DMS53 treated with DMSO at 0.1 percent for 48 hours (cell line): ENCODE results near the gene ADGRD1.

Source experiments
- DNase-seq: peaks from one replicate; lab custom pipeline; 2025; ENCODE audit not compliant: unreplicated experiment; lab: John Stamatoyannopoulos, UW

ADGRD1 gene

GRCh38 chr12:131020326-131021153 is 66.8 kb downstream of the ADGRD1 start:
- no peak for DNase-seq

GRCh38 chr12:131021154-131021541 is 67.4 kb downstream of the ADGRD1 start:
- no peak for DNase-seq

DNA sequence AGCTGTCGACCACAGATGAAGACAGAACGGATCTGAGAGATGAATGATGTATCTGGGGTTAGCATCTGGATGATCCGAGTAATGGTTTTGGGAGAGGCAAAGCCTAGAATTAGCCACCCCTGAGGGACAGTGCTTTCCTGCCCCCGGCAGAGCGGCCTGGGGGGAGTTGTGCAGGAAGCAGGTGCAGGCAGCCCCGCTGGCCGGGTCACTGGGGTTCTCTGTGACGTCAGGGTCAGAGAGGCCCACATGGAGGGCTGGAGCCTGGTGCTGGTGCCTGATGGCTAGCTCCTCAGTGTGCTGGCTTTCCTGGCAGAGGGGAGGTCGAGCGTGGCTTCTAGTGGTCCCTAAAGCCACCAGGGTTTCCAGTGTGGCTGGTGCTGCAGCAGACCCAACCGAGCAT is 70.3 kb downstream of the ADGRD1 start:
- no peak for DNase-seq

- DNase-seq = no peak
Observed at GRCh38 chr12:131024721-131025120, 71.0 kb downstream of the ADGRD1 start.

DNA sequence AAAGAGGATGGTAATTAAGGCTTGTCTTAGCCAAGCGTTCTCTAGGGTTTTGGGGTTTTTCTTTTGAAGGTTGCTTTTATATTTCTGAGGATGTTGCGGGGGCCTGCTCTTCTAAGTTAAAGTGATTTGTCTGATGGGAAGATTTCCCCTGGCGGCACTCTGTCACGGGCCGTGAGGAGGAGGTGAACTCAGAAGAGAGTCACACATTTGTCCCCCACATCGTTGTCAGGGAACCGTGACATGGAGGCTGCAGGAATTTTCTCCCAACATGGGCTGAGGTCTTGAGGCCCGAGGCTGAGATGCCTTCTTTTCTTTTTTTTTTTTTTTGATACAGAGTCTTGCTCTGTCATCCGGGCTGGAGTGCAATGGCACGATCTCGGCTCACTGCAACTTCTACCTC is 71.5 kb downstream of the ADGRD1 start:
- DNase-seq = no peak

DNA sequence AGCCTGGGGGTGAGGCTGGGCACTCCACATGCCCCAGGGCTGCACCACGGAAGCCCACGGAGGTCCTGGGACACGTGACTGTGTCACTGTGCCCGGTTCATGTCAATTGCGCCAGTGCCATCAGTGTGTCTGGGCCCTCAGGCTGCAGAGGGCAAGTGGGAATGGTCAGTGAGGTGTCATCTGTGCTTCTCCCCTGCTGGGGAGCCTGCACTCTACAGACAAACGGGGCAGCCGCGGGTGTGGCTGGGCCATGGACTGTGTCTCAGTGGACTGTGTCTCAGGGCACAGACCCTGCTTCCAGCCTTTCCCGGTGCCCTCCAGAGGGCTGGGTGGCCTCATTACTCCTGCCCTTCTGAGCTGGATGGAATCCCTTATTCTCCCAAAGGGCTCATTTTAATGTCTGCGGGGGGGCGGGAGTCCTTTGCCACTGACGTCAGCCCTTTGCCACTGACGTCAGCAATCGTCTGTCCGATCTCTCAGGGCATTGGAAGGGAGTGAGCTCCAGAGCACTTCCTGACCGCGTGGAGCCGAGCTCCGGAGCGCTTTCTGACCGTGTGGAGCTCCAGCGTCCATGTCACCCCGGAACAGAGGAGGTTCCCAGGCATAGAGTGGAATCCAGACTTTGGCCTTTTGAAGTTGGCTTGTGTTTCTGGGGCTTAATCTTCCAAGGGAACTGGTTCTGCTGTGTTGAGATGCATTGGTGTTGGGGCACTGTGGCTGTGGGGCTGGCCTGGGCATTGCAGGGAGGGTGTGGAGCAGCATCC is 72.4 kb downstream of the ADGRD1 start:
- peak; percentile 58 for DNase-seq

DNA sequence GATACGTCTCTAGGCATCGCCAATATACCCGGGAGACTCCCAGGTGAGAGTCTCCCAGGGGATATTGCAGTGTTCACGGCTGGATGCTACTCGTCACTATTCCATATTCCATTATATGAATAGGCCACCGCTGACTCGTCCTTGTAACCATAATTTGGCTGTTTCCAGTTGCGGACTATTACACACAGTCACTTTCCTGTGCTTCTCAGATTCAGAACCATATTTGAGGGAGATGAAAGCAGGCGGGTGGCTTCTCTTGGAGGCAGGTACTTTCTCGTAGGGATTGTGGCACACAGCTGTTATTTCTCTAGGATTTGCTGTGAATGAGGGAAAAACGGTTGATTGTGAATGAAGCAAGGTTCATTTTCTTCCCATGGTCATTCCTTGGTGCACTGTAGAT is 73.0 kb downstream of the ADGRD1 start:
- DNase-seq = no peak

GRCh38 chr12:131027264-131027663 is 73.6 kb downstream of the ADGRD1 start:
- peak; percentile 43 for DNase-seq

- peak; percentile 90 for DNase-seq
Observed at GRCh38 chr12:131027876-131028586, 74.3 kb downstream of the ADGRD1 start.

DNA sequence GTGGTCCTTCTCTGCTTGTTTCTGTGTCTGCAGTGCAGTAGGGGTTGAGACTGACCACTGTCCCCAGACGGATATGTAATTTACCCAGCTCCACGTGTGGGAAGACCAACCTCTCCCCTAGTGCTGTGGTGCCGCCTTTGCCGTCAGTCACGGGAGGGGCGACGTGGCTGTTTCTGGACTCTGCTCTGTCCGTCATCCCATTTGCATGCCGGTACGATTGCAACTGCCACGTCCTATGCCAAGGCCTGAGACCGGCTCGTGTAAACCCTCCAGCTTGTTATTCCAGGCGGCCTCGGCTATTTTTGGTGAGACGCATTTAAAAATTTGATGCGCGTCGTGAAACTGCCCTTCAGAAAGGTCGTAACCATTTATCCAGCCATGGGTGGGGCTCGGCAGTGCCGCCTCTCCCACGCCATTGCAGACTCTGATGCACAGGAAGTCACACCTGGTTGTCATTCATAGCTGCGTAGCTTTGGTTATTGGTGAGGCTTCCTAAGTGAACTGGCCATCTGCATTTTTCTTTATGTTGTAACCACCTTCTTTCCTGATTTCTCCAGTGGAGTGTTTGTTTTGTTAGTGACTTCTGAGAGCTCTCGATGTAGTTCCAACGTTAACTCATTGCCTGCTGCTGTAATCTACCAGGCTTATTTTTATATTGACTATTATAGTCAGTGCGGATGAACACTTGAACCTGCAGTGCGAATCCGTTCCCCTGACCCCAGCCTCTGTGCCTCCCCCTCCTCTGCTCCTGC is 75.1 kb downstream of the ADGRD1 start:
- peak; percentile 91 for DNase-seq

- no peak for DNase-seq
Observed at GRCh38 chr12:131030472-131031328, 77.0 kb downstream of the ADGRD1 start.

- DNase-seq = no peak
Observed at GRCh38 chr12:131032082-131032750, 78.5 kb downstream of the ADGRD1 start.

GRCh38 chr12:131033486-131033885 is 79.8 kb downstream of the ADGRD1 start:
- no peak for DNase-seq

GRCh38 chr12:131033886-131034482 is 80.3 kb downstream of the ADGRD1 start:
- DNase-seq = no peak

DNA sequence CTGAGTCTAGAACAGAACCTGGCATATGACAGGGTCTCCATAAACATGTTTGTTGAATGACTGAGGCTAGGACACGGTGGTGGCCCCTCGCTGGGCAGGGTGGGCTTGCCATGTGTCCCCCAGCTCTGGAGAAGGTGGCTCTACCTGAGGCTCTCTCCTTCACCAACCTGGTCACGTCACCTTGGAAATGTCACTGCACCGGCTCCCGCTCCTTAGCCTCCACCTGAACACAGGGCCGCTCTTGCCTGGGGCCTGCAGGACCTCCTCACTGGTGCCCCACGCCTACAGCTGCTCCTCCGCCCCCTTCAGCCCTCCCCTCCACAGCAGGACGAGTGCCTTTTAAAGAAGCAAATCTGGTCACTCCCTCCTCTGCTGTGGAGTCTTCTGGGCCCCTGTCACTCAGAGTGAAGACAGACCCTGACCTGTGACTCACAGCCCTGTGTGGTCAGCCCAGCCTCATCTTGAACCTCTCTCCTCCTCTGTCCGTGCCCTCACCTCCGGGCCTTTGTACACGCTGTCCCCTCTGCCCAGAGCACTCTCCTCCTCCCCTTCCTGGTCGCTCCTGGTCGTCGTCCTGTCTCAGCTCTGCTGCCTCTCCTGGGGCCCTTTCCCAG is 81.0 kb downstream of the ADGRD1 start:
- DNase-seq = no peak

DNA sequence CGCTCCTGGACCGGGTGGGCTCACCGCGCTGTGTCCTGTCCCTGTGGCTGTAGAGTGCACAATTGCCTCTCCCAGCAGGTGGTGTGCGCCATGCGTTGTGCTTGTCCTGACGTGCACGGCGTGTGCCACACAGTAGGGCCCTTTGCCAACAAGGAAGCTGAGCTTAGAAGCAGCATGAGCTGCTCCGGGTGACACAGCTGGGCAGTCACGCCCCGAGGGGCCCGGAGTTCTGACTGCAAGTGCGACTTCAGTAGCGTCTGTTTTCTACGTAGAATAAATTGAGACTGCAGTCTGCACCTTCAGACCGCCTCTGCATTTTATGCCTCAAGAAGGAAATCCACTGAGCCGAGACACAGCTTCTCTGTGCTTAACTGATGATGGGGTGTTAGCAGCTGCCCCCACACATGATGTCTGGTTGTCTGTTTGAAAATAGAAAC is 81.6 kb downstream of the ADGRD1 start:
- no peak for DNase-seq

DNA sequence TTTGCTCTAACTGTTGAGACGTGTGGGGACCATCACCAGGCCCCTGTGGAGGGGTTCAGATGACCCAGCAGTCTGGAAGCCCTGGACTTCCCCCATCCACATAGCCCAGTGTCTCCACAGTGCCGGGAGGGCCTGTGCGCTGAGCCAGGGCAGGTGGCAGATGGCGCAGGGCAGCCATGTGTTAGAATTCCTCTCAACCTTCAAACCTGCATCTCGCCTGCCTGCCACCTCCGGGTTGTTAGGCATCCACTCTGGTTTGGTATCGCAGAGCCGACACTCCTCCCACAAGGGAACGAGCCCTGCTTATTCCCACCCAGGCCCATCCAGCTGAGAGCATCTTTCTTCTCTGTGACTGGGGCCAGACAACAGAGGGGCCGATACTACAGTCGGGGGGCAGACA is 84.5 kb downstream of the ADGRD1 start:
- DNase-seq = no peak
